ENCODE data around the gene SRD5A1.

- TF ChIP-seq CTCF (IDR thresholded peaks at IDR 0.05; ENCODE audit: insufficient read depth, low read length) (no peak), POLR2AphosphoS5 (IDR thresholded peaks at IDR 0.05; ENCODE audit: low read depth) (no peak), SPI1 (IDR thresholded peaks at IDR 0.05; ENCODE audit: borderline replicate concordance, low read depth) (no peak)
Measured at GRCh38 chr5:6686915-6687409, 53.7 kb downstream of the SRD5A1 start.

All from HL-60 (cell line).